ENCODE data around the gene ALLC.

GRCh38 chr2:3617198-3617890 is 40.7 kb upstream of the ALLC start:
- TF ChIP-seq CTCF (IDR thresholded peaks at IDR 0.05) (no peak), POLR2A (IDR thresholded peaks at IDR 0.05) (no peak)

Data from transverse colon (tissue), 3 donors.